ENCODE results near the gene SSU72.

DNA sequence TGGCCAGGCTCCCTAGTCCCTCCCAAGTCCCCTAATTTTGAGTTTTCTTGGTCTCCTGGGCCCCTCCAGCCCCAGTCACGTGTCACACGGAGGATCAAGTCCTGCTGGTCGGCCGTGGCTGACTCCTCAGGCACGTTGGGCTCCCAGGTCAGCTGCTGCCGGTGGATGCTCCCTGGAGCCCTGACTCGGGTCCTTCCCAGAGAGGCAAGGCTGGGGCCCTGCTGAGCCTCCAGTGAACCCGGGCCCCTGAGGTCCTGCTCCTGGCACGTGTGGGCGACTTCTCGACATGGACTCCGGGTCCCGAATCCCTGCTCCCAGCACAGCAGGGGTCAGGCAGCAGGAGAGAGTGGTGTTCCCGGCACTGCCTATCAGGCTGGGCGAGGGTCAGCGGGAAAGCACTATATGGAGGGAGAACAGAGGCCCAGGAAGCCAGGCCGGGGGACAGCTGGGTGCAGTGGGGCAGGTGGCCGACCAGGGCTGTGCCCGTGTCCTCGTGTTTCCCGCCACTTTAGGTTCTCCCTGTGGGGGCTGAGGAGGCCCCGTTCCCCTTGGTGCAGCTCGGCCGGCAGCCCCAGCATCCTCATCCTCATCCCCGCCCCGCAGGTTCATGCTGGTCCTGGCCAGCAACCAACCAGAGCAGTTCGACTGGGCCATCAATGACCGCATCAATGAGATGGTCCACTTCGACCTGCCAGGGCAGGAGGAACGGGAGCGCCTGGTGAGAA, 47.4 kb downstream of the SSU72 start:
- no peak for TF ChIP-seq POLR2A (IDR thresholded peaks at IDR 0.05)
- TF ChIP-seq, protein P1, sequence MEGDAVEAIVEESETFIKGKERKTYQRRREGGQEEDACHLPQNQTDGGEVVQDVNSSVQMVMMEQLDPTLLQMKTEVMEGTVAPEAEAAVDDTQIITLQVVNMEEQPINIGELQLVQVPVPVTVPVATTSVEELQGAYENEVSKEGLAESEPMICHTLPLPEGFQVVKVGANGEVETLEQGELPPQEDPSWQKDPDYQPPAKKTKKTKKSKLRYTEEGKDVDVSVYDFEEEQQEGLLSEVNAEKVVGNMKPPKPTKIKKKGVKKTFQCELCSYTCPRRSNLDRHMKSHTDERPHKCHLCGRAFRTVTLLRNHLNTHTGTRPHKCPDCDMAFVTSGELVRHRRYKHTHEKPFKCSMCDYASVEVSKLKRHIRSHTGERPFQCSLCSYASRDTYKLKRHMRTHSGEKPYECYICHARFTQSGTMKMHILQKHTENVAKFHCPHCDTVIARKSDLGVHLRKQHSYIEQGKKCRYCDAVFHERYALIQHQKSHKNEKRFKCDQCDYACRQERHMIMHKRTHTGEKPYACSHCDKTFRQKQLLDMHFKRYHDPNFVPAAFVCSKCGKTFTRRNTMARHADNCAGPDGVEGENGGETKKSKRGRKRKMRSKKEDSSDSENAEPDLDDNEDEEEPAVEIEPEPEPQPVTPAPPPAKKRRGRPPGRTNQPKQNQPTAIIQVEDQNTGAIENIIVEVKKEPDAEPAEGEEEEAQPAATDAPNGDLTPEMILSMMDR (IDR thresholded peaks at IDR 0.05) = no peak
- TF ChIP-seq POLR2AphosphoS5 (IDR thresholded peaks at IDR 0.05) = no peak
- TF ChIP-seq EP300 (IDR thresholded peaks at IDR 0.05) = no peak
